Measurements from ENCODE around the gene POGLUT3. TPM values are rescaled to one million over a fixed set of nuclear protein-coding genes. Genes with fewer than 3 reads are reported as not detected.

POGLUT3 gene
- total and polyA plus RNA-seq, 9 of the 15 experiments (the other 6 are each of a cell fraction or from before 2014, with no cell fraction given), result 4.6 to 29.7 (median 17.8) TPM

GRCh38 chr11:108497317-108498045 is 703 bp downstream of the POGLUT3 start (continued):
- TF ChIP-seq ZMIZ1 (IDR thresholded peaks at IDR 0.05; ENCODE audit: low read depth in 2 of 2, low read length in 2 of 2) (no peak), MYNN (IDR thresholded peaks at IDR 0.05) (no peak), MYNN (CRISPR knock-in tag; IDR thresholded peaks at IDR 0.05) (no peak), CUX1 (CRISPR knock-in tag; IDR thresholded peaks at IDR 0.05) (no peak), TEAD4 (IDR thresholded peaks at IDR 0.05; ENCODE audit: low read length) (peak; percentile 35), TEAD4 (CRISPR knock-in tag; IDR thresholded peaks at IDR 0.05; ENCODE audit: borderline replicate concordance) (no peak), MEF2D (tag; conservative IDR thresholded peaks at IDR 0.05; ENCODE audit: low read depth) (no peak), ZKSCAN1 (IDR thresholded peaks at IDR 0.05; ENCODE audit: low read depth, low read length) (peak; percentile 22; the same call in 1 of the 2 replicates), HNRNPLL (IDR thresholded peaks at IDR 0.05; ENCODE audit: low read depth, low read length, poor library complexity, severe bottlenecking) (peak; percentile 44), GTF2E2 (tag; IDR thresholded peaks at IDR 0.05) (peak; percentile 95), ZNF408 (CRISPR knock-in tag; IDR thresholded peaks at IDR 0.05; ENCODE audit: low read depth) (no peak), ZNF449 (CRISPR knock-in tag; IDR thresholded peaks at IDR 0.05) (no peak), ZNF507 (tag; conservative IDR thresholded peaks at IDR 0.05) (no peak), NFE2L1 (tag; IDR thresholded peaks at IDR 0.05; ENCODE audit: borderline replicate concordance, low read depth) (no peak), RFX7 (CRISPR knock-in tag; IDR thresholded peaks at IDR 0.05) (no peak), ZNF384 (IDR thresholded peaks at IDR 0.05; ENCODE audit: low read depth, low read length) (no peak), TEAD2 (tag; IDR thresholded peaks at IDR 0.05) (no peak), NR1H2 (CRISPR knock-in tag; IDR thresholded peaks at IDR 0.05) (no peak), MIER1 (IDR thresholded peaks at IDR 0.05; ENCODE audit: low read depth) (no peak)

Data from K562 (cell line).